Cortex of kidney (tissue), 1 donor: ENCODE data around the gene ERN1.
"Not testable (repeated sequence)": the region's sequence is repeated elsewhere in the genome, so short reads cannot be mapped to it uniquely, and the experiment has no call there.

ENCODE experiments used
- DNase-seq: peaks from one replicate; lab custom pipeline; 2025; lab: John Stamatoyannopoulos, UW

The ERN1 gene

GRCh38 chr17:64024781-64025731 is 104.9 kb downstream of the ERN1 start:
- no peak for DNase-seq

- no peak for DNase-seq
Measured at GRCh38 chr17:64024215-64024654, 105.7 kb downstream of the ERN1 start.

GRCh38 chr17:64022611-64023063 is 107.3 kb downstream of the ERN1 start:
- no peak for DNase-seq

GRCh38 chr17:64020056-64020766 is 109.7 kb downstream of the ERN1 start, which contains the start of gene ICAM2:
Gene ICAM2 (minus strand): TSS chr17:64020633. CDS start chr17:64006691, 13,942 bp downstream.
- no peak for DNase-seq

GRCh38 chr17:64019551-64019961 is 110.4 kb downstream of the ERN1 start:
- not testable (repeated sequence) for DNase-seq

- DNase-seq: no peak
Measured at GRCh38 chr17:64017381-64017980, 112.5 kb downstream of the ERN1 start.

- DNase-seq: no peak
Measured at GRCh38 chr17:64016974-64017373, 113.0 kb downstream of the ERN1 start.

- no peak for DNase-seq
Measured at GRCh38 chr17:64016231-64016784, 113.6 kb downstream of the ERN1 start.

- no peak for DNase-seq
Measured at GRCh38 chr17:64015447-64015846, 114.5 kb downstream of the ERN1 start.

GRCh38 chr17:64009571-64010402 is 120.2 kb downstream of the ERN1 start:
- no peak for DNase-seq

GRCh38 chr17:64008830-64009229 is 121.1 kb downstream of the ERN1 start:
- DNase-seq: no peak

- no peak for DNase-seq
Measured at GRCh38 chr17:64008346-64008745, 121.6 kb downstream of the ERN1 start.

GRCh38 chr17:64007838-64008282 is 122.1 kb downstream of the ERN1 start:
- DNase-seq: no peak

- DNase-seq: not testable (repeated sequence)
Measured at GRCh38 chr17:64007089-64007837, 122.7 kb downstream of the ERN1 start.

- no peak for DNase-seq
Measured at GRCh38 chr17:64006361-64007088, 123.4 kb downstream of the ERN1 start.

- DNase-seq: no peak
Measured at GRCh38 chr17:64005734-64006167, 124.2 kb downstream of the ERN1 start.

- no peak for DNase-seq
Measured at GRCh38 chr17:64004903-64005733, 124.8 kb downstream of the ERN1 start.

GRCh38 chr17:64004218-64004770 is 125.7 kb downstream of the ERN1 start:
- no peak for DNase-seq
